ENCODE measurements around the gene TNS3. TPM values are rescaled to one million over a fixed set of nuclear protein-coding genes. Genes with fewer than 3 reads are reported as not detected.

Gene TNS3
- total RNA-seq, 1 experiment from 2014 or later: 27.6 TPM

GRCh38 chr7:47404010-47404409 is 177.9 kb downstream of the TNS3 start:
- H3K9me3 ChIP-seq: no peaks in the 10 kb centered on the region
- no peak for DNase-seq
- H3K4me3 ChIP-seq: no peak overlapping the region
- no peaks in the 10 kb centered on the region for H3K27me3 ChIP-seq
- H3K36me3 ChIP-seq: no peaks in the 10 kb centered on the region; the same call in none of the 2 replicates

- no peak for DNase-seq
- H3K36me3 ChIP-seq: no peaks in the 10 kb centered on the region; the same call in none of the 2 replicates
- H3K4me3 ChIP-seq: no peak overlapping the region
- no peaks in the 10 kb centered on the region for H3K27me3 ChIP-seq
- no peaks in the 10 kb centered on the region for H3K9me3 ChIP-seq
Measured at GRCh38 chr7:47402941-47403866, 178.7 kb downstream of the TNS3 start.

GRCh38 chr7:47401611-47402570 is 180.0 kb downstream of the TNS3 start:
- no peak for DNase-seq
- peaks cover 5% of the 10 kb centered on the region for H3K36me3 ChIP-seq

GRCh38 chr7:47400741-47401206 is 181.1 kb downstream of the TNS3 start:
- Histone ChIP-seq H3K27me3 (no peaks in the 10 kb centered on the region), H3K36me3 (peaks cover 14% of the 10 kb centered on the region), H3K4me3 (no peak overlapping the region), H3K9me3 (no peaks in the 10 kb centered on the region)
- DNase-seq: no peak

More at GRCh38 chr7:47401611-47402570, 180.0 kb downstream of the TNS3 start:
- no peak overlapping the region for H3K4me3 ChIP-seq
- no peaks in the 10 kb centered on the region for H3K9me3 ChIP-seq
- H3K27me3 ChIP-seq: no peaks in the 10 kb centered on the region

- DNase-seq: no peak
- no peak overlapping the region for H3K4me3 ChIP-seq
- H3K9me3 ChIP-seq: no peaks in the 10 kb centered on the region
- H3K36me3 ChIP-seq: peaks cover 18% of the 10 kb centered on the region
- no peaks in the 10 kb centered on the region for H3K27me3 ChIP-seq
Measured at GRCh38 chr7:47400001-47400400, 181.9 kb downstream of the TNS3 start.

- no peaks in the 10 kb centered on the region for H3K27me3 ChIP-seq
- peaks cover 31% of the 10 kb centered on the region for H3K36me3 ChIP-seq
- H3K4me3 ChIP-seq: no peak overlapping the region
- no peak for DNase-seq
- no peaks in the 10 kb centered on the region for H3K9me3 ChIP-seq
Measured at GRCh38 chr7:47394751-47395252, 187.1 kb downstream of the TNS3 start.

- DNase-seq: no peak
- H3K4me3 ChIP-seq: no peak overlapping the region
- H3K36me3 ChIP-seq: peaks cover 31% of the 10 kb centered on the region
- H3K27me3 ChIP-seq: no peaks in the 10 kb centered on the region
- H3K9me3 ChIP-seq: no peaks in the 10 kb centered on the region
Measured at GRCh38 chr7:47394216-47394615, 187.7 kb downstream of the TNS3 start.

- Histone ChIP-seq H3K4me3 (no peak overlapping the region), H3K9me3 (no peaks in the 10 kb centered on the region), H3K36me3 (peaks cover 31% of the 10 kb centered on the region), H3K27me3 (no peaks in the 10 kb centered on the region)
- no peak for DNase-seq
Measured at GRCh38 chr7:47393406-47393805, 188.5 kb downstream of the TNS3 start.

- Histone ChIP-seq H3K4me3 (no peak overlapping the region), H3K27me3 (no peaks in the 10 kb centered on the region), H3K9me3 (no peaks in the 10 kb centered on the region), H3K36me3 (peaks cover 29% of the 10 kb centered on the region)
- peak; percentile 65 for DNase-seq
Measured at GRCh38 chr7:47392241-47392759, 189.6 kb downstream of the TNS3 start.

- Histone ChIP-seq H3K36me3 (peaks cover 25% of the 10 kb centered on the region), H3K27me3 (no peaks in the 10 kb centered on the region), H3K4me3 (no peak overlapping the region), H3K9me3 (no peaks in the 10 kb centered on the region)
- DNase-seq: no peak
Measured at GRCh38 chr7:47391726-47392125, 190.2 kb downstream of the TNS3 start.

- H3K9me3 ChIP-seq: no peaks in the 10 kb centered on the region
- no peak overlapping the region for H3K4me3 ChIP-seq
- H3K36me3 ChIP-seq: peaks cover 19% of the 10 kb centered on the region
- H3K27me3 ChIP-seq: no peaks in the 10 kb centered on the region
- no peak for DNase-seq
Measured at GRCh38 chr7:47390914-47391313, 191.0 kb downstream of the TNS3 start.

- no peaks in the 10 kb centered on the region for H3K27me3 ChIP-seq
- H3K9me3 ChIP-seq: no peaks in the 10 kb centered on the region
- no peak overlapping the region for H3K4me3 ChIP-seq
- no peak for DNase-seq
- H3K36me3 ChIP-seq: peaks cover 13% of the 10 kb centered on the region; the same call in 1 of the 2 replicates
Measured at GRCh38 chr7:47389923-47390630, 191.8 kb downstream of the TNS3 start.

GRCh38 chr7:47389171-47389922 is 192.6 kb downstream of the TNS3 start:
- H3K27me3 ChIP-seq: no peaks in the 10 kb centered on the region
- DNase-seq: no peak
- H3K9me3 ChIP-seq: no peaks in the 10 kb centered on the region
- H3K4me3 ChIP-seq: no peak overlapping the region
- H3K36me3 ChIP-seq: peaks cover 13% of the 10 kb centered on the region; the same call in 1 of the 2 replicates

- no peak for DNase-seq
- Histone ChIP-seq H3K4me3 (no peak overlapping the region), H3K27me3 (no peaks in the 10 kb centered on the region), H3K36me3 (peaks cover 6% of the 10 kb centered on the region; the same call in 1 of the 2 replicates), H3K9me3 (no peaks in the 10 kb centered on the region)
Measured at GRCh38 chr7:47387506-47387905, 194.4 kb downstream of the TNS3 start.

GRCh38 chr7:47386273-47386835 is 195.6 kb downstream of the TNS3 start:
- Histone ChIP-seq H3K9me3 (no peaks in the 10 kb centered on the region), H3K4me3 (no peak overlapping the region), H3K36me3 (0 out of 2 replicates have a peak, but pooled peaks cover 2% of the 10 kb centered on the region), H3K27me3 (no peaks in the 10 kb centered on the region)
- no peak for DNase-seq
